Activated CD8-positive, alpha-beta memory T cell treated with anti-CD3 and anti-CD28 coated beads, Interleukin-2, amount 50 U/mL, for 24 hours (primary cell): Measurements from ENCODE around the gene PTPRN2.
"Not testable (repeated sequence)": the region's sequence is repeated elsewhere in the genome, so short reads cannot be mapped to it uniquely, and the experiment has no call there.

Source experiments
- DNase-seq: peaks from one replicate; pipeline ENCODE4 v3.0.0-alpha.2; 2020; ENCODE audit errors: extremely low read depth

PTPRN2 gene

GRCh38 chr7:158366916-158367633, 220.5 kb downstream of the PTPRN2 start:
- no peak for DNase-seq

DNA sequence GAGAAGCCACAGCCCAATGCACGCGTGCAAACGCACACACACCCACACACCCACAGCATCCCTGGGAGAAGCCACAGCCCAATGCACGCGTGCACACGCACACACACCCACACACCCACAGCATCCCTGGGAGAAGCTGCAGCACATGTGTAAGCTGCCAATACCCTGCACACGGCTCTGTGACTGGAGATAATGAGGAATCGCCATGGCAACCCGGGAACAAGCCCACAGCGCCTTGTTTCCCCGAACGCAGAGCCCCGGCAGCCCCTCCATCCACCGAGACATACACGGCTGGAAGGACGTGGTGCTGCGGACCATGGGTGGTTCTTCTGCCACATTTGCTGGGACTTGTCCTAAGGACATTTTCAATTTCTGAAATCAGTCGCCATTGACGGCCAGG, 221.3 kb downstream of the PTPRN2 start:
- DNase-seq = no peak

- no peak for DNase-seq
Measured at GRCh38 chr7:158365267-158365666, 222.4 kb downstream of the PTPRN2 start.

DNA sequence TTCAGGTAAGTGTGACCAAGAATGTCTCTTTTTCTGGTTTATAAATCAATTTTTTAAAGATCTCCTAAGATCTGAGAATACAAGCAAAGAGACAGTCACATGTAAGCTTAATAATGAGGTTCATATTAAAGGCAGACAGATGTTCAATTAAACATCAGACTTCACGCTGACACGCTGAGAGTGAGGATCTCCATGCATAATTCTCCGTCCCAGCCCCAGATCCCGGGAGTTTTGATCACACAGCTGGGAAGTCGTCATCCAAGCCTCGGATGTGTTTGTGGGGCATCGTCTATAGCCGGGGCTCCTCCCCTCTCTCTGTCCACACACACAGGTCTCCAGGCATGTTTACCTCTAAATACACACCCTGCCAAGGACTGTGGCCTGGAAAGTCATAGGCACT, 223.2 kb downstream of the PTPRN2 start:
- DNase-seq = no peak

GRCh38 chr7:158362912-158363905, 224.4 kb downstream of the PTPRN2 start:
- DNase-seq = no peak

GRCh38 chr7:158362001-158362400, 225.6 kb downstream of the PTPRN2 start:
- no peak for DNase-seq

GRCh38 chr7:158361326-158361946, 226.2 kb downstream of the PTPRN2 start:
- no peak for DNase-seq

DNA sequence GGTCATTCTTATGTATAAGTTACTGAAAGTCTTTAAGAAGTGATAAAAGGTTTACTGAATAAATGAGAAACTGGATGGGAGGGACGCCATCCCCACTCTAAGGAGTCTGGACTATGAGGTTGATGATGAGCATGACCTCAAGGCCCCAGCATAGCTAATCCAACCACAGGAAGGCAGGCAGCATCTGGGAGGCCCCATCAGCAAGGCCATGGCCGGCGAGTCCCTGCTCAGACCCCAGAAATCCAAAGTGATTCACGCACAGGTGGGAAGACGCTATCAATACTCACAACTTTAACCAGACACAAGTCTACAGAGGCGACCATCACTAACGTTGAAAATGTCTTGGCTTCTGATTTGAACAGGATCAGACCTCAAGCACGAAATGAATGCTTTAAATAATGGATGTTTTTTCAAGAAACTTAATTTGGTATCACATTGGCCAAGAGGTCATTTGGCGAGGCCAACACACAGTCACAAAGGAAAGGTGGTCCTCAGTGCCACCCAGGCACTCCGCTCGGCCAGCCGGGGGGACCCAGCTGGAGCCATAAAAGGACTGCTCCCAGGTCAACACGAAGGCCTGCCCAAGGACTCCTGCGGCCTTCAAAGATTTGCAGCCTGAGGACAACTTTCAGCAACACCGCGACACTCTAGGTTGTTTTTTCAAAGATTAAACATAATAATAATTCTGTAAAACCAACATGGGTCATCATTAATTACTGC, 228.5 kb downstream of the PTPRN2 start:
- no peak for DNase-seq

DNA sequence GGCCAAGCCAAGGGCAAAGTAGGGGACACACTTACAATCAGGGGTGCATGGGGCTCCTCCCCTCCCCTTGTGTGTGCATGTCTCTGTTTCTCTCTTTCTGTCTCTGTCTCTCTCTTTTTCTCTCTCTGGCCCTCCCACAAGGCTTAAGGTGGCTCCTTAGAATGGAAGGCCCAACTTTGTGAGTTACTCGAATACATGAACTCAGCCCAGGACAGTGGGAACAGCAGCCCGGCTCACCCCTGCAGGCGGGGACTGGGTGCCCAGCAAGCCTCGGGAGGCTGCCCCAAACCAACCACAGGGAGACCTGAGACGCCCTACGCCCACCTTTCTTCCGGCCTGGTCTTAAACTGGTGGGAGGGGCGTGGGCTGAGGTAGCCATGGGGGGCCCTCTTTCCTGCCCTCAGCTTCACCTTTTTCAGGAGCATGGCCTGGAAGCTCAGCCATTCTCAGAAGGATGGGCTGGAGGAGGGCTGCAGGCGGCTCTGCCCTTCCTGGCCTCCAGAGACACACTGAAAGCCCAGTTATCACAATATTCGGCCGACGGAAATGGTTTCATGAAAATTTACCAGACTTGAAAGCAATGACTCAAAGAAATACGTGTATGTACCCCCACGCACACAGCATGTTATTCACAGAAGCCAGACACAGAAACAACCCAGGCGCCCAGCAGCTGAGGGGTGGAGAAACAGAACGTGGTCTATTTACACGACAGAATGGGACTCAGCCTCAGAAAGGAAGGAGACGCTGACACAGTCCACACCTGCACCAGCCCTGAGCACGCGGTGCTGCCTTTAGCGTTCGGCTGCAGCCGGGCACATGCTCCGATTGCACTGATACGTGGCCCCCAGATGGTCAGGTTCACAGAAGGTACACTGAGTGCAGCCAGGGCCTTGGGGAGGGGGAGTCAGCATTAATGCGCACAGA, 229.5 kb downstream of the PTPRN2 start:
- no peak for DNase-seq

GRCh38 chr7:158357106-158357897, 230.3 kb downstream of the PTPRN2 start:
- DNase-seq = no peak

DNA sequence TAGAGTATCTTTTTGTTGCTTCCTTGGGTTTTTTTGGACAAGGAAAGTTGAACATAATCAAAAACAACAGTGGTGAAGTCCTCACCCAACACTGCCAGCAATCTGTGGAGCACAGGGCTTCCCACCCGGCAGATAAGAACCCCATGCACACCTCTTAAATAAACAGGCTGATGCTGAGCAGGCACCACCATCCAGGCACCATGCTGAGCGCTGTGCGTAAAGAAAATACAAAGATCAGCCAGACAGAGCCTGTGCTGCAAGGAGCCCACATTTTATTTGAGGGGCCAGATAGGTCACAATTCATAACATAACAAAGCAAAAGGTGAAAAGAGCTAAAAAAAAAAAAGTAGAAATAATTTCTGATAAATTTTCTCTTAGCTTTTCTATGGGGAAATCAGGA, 231.2 kb downstream of the PTPRN2 start:
- no peak for DNase-seq

DNA sequence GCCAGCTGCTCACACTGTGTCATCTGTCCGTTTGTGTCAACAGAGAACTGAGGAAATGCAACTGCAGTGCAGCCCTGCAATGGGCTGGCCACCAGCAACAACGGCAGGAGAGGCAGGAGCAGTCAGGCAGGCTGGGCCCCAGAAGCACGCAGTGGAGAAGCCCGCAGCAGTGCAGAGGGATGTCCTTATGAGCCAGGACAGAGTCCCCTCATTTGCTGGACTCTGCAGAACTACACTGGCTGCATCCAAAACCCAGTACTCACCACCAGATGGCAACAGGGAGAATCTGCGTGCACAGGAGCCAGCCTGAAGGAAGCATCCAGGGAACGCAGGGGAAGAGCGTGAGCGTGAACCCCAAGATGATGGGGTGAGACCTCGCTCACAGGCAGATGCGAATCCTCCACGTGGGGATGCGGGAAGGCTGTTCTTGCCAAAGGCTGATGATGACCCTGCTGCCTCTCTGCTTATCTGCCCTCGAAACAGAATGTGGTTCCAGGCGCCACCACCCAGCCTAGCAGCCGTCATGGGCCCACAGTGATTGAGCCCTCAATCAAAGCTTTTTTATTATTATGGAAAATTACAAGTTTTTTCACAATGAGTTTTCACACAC, 232.1 kb downstream of the PTPRN2 start:
- DNase-seq = no peak

- DNase-seq = no peak
Measured at GRCh38 chr7:158354861-158355260, 232.8 kb downstream of the PTPRN2 start.

DNA sequence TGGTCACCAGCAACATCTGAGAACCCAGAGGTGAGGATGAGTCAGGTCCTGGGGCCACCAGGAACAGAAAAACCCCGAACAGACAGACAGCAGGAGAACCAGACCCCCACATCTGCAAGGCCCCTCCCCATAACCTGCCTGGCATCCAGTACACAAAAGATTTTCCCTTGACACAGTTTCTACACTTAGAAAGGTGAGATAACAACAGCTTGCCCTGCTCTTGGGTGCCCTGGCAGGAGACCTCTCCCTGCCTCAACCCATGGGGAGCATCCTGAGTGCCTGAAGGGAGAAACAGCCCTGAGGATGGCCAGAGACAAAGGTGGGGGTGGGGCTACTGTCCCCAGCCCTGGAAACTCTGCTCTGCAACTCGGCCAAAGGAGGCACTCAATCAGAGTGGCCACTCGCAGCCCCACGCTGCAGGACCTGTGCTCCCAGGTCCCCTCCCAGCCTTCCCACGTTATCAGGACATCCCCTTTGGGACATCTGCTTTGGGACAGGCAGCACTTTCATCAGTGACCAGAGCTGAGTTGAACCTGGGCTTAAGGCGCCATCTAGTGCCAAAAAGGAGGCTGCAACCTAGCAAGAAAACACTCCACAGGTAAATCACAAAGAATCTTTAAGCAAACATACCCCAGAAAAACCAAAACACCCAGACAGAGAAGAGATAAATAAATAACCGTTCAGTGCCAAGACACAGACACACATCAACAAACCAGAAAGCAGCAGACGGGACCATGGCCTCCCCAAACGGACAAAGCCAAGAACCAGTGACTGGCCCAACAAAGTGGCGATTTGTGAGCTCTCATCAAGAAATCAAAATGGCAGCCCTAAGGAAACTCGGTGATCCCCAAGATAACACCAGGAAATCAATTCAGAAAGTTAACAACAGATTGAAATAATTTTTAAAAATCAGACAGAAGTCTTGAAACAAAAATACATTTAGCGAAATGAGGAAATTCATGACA, 233.7 kb downstream of the PTPRN2 start:
- DNase-seq = no peak

DNA sequence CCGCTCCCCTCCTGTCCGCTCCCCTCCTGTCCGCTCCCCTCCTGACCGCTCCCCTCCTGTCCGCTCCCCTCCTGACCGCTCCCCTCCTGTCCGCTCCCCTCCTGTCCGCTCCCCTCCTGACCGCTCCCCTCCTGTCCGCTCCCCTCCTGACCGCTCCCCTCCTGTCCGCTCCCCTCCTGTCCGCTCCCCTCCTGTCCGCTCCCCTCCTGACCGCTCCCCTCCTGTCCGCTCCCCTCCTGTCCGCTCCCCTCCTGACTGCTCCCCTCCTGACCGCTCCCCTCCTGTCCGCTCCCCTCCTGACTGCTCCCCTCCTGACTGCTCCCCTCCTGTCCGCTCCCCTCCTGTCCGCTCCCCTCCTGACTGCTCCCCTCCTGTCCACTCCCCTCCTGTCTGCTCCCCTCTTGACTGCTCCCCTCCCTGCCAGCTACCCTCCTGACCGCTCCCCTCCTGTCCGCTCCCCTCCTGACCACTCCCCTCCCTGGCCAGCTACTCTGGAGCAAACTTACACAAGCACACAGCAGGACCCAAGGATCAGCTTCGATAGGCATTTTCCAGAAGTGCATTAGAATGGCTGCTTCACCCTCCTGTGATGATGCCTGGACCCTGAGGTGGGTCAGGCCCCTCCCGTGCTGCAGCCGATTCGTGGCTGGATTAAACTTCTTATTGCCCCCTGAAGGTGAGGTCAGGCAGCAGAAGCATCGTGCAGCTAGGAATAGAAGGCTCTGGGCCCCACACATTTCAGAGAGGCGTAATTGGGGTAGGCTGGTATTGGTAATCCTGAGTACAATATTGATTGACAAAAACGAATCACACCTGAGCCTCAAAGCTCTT, 235.5 kb downstream of the PTPRN2 start:
- DNase-seq = not testable (repeated sequence)

DNA sequence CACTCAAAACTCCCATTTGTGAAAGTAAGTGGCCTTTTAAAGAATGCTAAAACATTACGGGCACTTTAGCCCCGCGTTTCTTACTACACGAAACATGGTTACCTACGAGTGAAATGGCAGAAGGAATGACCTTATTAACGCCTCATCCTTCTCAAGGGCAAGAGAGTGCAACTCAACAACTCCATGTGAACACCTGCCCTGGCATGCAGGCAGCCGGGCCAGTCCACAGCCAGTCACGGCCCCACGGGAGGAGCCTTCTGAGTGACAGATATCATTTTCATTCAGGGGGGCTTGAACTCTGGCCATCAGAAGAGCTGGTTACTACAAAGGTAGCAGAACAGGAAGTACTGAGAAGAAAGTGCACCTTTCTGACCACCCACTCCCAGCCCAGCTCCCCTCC, 236.1 kb downstream of the PTPRN2 start:
- no peak for DNase-seq

- no peak for DNase-seq
Measured at GRCh38 chr7:158351051-158351450, 236.6 kb downstream of the PTPRN2 start.
